CD4-positive, alpha-beta T cell treated with Interleukin-17A for 1 hour (primary cell): ENCODE measurements around the gene PRRT4.

Source experiments
- DNase-seq: peaks from one replicate; pipeline ENCODE4 v3.0.0-alpha.2; 2020

PRRT4 gene

DNA sequence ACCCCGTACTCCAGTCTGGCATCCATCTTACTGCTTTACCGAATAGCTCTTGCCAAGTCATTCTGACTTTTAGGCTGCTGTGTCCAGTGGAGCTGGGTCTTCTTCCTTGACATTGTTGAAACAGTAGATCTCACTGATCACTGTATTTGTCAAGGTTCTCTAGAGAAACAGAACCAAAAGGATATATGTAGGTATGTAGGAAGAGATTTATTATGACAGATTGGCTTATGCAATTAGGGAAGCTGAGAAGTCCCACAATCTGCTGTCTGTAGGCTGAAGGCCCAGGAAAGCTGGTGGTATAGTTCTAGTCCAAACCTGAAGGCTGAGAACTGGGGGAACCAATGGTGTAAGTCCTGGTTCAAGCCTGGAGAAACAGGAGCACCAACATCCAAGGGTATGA, 12.1 kb upstream of the PRRT4 start:
- no peak for DNase-seq

DNA sequence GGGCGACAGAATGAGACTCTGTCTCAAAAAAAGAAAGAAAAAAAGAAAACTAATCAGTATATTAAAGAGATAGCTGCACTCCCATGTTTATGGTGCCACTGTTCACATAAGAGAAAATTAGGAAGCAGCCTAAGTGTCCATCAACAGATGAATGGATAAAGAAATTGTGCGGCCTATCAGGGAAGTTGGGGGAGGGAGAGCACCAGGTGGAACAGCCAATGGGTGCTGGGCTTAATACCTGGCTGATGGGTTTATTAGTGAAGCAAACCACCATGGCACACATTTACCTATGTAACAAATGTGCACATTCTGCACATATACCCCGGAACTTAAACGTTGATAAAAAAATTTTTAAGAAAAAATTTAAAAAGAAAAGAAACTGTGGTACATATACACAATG, 9.0 kb upstream of the PRRT4 start:
- no peak for DNase-seq

DNA sequence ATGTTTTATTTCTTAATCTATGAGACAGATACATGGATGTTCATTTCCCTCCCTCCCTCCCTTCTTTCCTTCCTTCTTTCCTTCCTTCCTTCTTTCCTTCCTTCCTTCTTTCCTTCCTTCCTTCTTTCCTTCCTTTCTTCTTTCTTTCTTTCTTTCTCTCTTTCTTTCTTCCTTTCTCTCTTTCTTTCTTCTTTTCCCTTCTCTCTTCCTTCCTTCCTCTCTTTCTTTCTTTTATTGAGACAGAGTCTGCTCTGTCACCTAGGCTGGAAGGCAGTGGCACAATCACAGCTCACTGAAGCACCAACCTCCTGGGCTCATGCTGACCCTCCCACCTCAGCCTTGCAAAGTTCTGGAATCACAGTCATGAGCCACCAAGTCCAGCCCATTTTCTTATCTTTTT, 5.5 kb upstream of the PRRT4 start:
- DNase-seq: no peak

DNA sequence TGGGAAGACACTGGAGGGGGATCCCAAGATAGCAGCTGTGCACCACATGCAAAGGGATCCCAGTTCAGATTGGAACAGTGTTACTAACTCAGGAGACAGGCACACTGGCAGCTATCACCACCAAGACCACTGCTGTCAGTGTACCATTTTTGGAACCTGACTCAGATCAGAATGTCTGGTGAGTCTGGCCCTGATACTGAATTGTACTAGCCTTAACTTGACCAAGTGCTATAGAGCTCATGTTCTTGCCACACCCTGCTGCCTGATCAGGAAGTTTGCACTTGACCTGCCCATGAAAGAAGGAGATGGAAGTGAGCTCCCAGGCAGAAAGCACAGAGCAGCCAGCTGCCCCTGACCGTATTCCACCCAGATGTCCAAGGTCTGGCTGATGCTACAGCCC, 4.8 kb upstream of the PRRT4 start:
- DNase-seq: no peak

DNA sequence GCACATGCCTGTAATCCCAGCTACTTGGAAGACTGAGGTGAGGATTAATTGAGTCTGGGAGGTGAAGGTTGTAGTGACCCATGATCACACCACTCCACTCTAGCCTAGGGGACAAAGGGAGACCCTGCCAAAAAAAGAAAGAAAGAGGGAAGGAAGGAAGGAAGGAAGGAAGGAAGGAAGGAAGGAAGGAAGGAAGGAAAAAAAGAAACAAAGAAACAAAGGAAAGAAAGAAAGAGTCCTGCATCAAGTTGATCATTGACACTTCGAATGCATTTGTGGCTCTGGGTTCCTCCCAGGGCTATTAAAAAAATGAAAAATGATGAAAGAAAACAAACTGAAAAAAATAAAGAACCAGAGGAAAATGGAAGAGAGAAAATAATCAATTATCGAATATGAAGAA, 3.9 kb upstream of the PRRT4 start:
- DNase-seq: no peak

DNA sequence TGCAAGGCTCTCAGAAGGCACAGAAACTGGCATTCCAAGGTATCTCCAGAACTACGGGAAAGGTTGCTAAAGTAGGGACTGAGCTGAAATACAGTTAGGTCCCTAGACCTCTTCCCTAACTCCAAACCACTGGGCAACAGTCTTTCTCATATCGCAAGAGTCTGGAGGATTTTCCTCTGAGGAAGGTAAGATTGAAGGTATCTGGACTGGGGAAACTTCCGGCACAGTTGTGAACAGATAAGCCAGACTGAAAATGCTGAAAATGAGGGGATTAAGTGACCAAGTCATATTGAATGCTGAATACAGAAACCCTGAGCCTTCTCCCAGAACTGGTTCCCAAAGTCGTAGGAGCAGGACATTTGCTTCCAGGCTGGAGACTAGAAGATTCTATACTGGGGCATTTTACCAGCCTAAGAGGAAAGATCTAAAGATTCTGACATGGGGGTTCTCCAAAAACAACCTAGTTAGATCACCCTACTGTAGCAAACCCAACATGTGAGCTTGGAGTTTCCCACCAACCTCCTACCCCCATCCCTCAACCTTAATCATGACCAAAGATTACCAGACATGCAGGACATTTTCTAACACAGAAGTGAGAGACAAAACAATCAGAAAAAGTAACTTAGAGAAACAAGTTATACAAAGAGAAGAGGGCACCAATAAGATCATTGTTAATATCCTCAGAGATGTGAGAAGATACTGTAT, 2.8 kb upstream of the PRRT4 start:
- no peak for DNase-seq

DNA sequence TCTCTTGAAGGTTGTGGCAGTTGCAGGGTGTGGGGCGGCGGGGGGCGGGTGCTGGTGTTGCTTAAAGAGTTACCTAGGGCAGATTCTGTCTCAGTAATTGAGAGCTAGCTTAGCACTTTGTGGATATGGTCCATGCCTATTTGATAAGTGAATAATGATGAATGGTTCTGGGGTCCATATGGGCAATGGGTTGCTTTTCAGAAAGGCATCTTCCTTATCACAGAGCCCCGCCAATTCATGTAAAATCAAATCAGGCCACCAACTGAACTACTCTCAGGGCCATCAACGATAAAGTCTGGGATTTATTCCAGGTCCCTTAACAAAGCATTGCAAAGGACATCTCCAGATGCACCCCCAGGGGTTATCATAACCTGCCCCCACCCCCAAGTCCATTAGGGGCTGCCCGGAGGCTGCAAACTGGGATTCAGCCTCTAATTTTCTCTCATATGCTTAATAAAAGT, 1.8 kb upstream of the PRRT4 start:
- no peak for DNase-seq

DNA sequence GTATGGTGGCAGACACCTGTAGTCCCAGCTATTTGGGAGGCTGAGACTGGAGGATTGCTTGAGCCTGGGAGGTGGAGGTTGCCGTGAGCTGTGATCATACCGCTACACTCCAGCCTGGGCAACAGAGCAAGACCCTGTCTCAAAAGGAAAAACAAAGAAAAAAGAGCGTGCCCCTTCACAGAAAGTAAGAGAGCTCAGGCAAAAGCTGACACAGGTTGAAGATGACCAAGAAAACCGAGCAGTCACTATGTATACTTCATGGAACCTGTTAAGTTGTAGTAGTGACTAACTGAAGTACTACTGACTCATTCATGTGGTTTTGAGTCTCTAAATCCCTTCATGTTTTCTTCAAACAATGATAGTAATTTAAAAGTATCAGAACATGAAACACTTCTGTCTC, 1.2 kb upstream of the PRRT4 start:
- no peak for DNase-seq

DNA sequence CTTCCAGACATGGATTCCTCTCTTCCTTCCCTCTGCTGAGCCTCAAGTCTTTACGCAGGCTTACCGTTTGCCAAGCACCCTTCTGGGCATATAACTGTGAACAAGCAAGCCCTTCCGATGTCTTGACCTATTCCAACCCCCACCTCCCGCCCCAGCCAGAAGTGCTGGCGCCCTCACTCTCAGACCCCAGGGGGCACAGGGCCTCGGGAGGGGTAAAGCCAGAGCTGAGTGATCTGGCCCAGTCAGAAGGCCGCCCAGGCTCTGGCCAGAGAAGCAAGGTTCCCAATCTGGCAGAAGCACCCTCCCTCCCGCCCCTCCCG, 1.2 kb downstream of the PRRT4 start:
- DNase-seq: no peak

DNA sequence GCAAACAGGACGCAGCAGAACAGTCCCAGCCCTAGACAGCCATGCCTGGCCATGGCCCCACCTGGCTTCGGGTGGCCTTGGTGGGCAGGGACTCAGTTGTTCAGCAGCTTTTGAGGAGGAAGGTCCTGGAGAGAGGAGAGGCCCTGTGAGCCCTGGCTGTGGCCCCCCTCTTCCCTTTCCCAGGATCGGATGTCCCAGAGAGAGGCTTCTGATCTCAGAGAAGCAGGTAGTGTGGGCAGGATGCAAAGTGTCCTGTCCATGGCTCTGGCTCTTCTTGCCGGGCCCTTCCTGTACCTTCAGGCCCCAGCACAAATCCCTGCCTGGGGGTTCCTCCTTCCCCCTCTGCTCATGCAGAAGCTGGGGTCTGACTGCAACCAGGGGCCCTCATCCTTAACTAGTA, 1.6 kb downstream of the PRRT4 start:
- DNase-seq: no peak

DNA sequence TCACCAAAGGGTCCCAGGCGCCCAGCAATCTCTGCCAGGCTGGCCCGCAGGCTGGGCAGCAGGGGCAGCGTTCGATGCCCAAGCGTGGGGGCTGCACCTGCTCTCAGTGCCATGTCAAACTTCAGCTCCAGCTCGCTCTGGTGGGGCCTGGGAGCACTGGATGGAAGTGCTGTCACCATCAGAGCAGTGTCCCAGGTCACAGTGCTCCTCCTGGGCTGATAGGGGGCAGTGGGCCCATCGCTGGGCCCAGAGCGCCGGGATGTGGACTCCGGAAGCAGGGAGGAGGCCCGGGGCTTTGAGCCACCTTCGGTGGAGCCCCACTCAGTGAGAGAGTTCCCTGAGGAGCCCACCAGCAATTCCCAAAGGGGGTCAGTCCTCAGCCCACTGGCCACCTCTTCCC, 2.2 kb downstream of the PRRT4 start:
- no peak for DNase-seq

DNA sequence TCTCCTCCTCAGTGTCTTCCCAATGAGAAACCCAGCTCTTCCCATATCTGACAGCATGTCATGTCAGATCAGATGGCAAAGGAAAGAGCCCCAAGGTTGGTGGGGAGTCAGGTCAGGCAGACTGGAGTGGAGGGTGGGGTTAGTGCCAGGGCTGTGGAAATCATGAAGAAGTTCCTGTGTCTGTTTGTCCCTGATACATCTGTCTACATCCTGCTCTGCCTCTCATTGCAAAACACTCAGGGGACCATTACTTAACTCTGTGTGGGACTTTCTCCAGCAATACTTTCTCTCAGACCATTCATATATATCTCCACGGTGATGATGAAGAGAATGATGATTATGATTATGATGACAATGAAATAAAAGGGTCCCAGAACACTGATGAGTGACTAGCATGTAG, 3.3 kb downstream of the PRRT4 start:
- DNase-seq: no peak

DNA sequence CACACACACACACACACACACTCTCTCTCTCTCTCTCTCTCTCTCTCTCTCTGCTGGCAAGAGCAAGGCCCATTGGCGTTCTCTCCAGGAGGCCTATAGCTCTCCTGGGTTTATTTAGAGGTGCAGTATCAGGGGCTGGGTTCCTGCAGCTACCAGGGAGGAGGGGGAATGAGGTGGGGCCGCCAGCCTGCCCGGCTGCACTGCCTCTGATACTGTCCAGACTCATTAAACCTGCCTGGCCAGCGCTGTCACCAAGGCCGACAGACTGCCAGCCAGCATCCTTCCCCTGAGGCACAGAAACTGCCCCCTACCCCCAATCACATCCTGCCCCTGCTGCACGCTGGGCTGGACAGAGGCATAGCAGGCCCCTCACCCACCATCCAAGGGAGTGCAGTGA, 4.3 kb downstream of the PRRT4 start:
- DNase-seq: no peak

DNA sequence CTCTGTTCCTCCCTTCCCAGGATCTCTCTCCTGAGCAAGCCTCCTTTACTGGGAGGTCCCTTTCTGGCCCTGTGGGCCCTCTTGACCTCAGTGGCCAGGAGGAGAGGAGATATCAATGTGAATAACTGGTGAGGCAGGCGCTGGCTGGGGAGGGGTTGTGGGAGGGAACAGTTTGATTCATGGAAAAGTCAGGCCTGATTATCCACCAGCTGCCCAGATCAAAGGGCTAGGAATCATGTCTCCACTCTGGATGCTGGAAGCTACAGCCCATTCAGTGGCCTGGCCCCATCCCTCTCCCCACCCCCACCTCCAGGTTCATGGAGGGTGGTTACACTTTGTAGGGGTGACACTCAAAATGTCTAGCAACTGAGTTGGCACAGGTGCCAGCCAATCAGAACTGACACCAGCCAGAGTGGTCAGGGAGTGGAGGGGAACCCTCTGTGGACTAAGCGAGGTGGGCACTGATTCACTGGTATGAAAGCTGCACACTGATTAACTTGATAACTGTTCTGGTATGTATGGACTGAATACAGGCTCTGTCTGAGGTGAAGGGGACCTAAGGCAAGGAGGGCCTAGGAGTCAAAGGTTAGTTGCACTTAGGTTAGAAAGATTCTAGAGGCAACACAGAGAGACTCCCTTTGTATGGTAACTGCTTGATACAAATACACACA, 4.8 kb downstream of the PRRT4 start:
- no peak for DNase-seq

DNA sequence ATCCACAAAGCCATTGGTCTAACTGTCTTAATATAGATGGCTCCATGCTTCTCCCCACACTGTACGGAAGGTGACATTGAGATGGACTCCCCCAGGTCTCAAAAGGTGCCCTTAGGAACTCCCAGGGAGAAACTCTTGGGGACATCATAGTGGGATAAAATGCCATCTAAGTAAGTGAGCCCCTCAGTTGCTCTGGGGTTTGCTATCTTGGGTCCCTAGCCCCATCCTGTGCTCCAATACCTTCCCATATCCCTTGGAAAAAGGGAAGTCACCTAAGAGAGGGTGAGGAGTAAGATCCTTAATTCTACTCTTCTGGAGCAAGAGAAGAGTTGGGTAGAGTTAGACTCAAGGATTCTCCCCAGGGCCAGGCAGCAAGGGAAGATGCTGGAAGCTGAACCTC, 7.9 kb downstream of the PRRT4 start:
- no peak for DNase-seq

DNA sequence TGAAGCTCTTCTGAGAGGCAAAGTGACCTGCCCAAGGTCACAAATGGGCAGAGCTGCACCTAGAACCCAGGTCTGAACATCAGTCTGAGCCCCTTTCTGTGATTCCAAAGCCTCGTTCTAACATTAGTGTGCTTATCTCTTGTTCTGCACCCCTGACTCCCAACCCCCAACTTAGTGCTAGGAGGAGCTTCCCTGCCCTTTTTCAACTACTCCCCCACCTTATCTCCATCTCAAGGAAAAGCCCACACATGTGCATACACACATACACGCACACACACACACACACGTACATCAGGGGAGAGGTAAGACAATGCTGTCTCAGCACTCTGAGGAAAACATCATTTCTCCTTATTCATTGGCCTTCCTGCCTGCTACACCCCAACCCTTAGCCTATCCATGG, 8.3 kb downstream of the PRRT4 start:
- no peak for DNase-seq

DNA sequence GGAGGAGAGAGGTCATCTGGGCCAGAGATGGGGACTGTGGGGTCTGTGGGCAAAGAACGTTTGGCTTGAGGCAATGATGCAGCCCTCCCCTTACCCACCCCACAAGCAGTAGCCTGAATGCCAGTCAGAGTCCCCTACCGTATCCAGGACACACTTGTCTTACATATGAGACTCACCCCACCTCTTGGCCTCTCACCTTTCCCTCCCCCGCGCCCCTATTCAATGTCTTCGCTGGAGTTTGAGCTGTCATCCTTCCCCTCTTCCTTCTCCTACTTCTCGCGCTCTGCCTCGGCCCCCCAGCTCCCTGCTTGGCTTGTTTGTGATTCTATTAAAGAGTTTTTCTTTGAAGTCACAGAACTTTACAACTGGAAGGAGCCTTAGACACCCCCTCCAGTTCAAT, 8.9 kb downstream of the PRRT4 start:
- no peak for DNase-seq

DNA sequence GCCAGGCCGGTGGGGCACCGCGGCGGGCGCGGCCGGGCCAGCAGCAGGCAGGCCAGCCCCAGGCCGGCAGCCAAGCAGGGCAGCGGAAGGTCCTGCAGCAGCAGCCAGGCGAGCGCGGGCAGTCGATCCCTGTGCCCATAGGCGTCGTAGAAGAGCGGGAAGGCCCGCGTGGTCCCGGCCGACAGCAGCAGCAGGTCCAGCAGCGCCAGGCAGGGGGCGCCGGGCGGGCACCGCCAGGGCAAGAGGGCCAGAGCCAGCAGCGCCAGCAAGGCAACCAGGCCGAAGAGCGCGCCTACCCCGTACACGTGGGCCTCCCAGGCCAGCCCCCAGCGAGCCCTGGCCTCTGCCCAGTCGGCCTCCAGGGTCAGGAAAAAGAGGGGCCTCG, 9.3 kb downstream of the PRRT4 start:
- peak; percentile 18 for DNase-seq

DNA sequence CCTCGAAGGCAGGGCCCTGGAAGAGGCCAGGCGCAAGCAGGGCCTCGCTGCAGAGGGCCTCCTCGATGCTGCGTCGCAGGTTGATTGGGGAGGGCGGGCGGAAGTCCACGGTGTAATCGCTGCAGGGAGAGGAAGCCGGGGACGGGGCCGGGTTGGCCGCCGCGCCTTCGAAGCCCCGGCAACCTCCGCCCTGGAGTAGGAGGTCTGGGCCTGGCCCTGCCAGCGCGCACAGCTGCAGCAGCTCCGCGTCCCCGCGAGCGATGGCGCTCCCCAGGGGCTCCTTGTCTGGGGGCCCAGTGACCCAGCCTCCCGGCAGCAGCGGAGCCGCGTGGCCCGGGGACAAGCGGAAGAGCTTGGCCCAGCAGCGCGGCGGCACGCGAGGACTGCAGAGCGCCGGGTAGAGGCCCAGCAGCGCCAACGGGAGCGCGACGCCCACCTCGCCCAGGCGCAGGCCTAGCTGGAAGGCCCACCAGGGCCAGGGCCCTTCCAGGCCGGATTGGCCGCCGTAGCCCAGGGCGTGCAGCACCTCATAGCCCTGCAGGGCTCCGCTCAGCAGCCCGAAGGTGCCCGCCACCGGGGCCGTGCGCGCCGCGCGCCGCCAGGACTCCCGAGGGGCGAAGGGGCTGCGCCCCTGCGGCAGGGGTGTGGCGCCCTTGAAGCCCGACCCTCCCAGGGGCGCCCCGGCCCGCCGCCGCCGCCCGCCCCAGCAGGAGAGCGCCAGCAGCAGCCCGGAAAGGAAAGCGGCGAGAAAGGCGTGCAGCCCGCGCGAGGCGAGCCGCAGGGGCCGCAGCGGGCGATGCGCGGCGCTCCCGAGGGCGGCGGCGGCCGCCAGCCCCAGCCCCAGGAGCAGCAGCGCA, 10.0 kb downstream of the PRRT4 start:
- DNase-seq: peak; percentile 8

DNA sequence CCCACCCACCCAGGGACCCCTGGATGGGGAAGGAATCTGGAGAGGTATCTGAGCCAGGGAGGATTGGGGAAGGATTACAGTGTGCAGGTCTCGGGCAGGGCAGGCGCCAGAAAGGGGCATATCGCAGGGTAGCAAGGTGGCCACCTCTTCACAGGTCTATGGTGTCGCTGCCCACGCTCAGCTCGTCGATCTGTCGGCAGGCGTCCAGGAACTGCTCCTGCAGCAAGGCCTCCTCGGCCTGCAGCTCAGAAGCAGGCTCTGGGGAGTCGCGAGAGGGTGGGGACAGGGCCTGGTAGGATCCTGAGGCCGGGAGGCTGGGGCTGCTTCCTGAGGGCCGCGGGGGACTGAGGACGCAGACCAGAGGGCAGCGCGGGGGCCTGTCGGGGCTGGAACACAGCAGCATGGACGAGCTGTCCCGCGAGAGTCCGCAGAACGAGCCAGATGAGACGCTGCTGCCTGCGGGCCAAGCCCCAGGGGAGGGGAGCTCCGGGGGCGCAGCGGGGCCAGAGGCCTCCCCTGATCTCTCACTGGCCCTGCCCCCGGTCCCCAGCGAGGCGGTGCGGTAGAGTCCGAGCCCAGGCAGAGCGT, 10.7 kb downstream of the PRRT4 start:
- no peak for DNase-seq

DNA sequence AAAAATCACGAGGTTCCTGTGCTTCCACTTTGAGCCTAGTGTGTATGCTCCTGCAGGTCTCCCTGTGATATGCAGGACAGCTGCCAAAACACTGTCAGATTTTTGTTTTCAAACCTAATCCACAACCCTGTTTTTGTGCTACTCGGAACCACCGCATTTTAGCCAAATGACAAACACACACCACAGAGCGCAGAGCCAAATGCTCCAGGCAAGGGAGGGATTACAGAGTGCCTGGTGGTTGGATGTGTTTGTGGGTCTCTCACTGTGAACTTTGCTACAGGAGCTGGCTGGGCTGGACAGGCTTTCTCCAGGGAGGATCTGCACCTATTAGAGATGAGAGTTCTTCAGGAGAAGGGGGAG, 12.0 kb downstream of the PRRT4 start:
- DNase-seq: no peak

DNA sequence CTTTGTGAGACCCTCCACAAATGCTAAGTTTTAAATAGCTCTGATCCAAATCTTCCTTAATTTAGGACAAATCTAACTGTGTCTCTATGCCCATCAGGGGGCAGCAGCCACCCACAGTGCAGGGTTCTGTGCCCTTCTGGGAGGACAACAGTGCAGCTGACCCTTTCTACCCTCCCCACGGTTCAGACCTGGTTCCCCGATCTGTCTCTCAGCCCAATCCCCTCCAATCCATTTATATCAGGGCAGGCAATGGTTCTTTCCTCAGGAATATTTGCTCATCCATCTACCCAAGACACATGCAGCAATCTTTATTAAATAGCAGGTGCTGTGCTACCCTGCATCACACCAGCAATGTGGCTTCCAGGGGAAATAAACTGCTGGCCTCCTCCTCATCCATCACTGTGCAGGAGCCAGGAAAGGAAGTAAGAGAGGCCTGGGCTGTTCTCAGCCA, 13.8 kb downstream of the PRRT4 start:
- peak; percentile 49 for DNase-seq

DNA sequence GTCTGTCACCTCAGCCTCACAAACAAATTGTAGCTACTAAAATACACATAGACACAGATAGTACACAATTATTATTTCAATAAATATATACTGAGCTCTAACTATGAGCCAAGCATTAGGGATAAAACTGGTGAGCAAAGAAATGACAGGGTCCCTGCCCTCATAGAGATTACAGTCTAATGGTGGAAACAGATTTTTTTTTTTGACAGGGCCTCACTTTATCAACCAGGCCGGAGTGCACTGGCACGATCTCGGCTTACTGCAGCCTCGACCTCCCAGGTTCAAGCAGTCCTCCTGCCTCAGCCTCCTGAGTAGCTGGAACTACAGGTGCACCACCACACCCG, 17.1 kb downstream of the PRRT4 start:
- no peak for DNase-seq
